ENCODE data around the gene LDLRAD3. TPM values are rescaled to one million over a fixed set of nuclear protein-coding genes. Genes with fewer than 3 reads are reported as not detected.

The LDLRAD3 gene
- polyA plus RNA-seq, 3 donors, result 7.3 to 14.1 (median 10.4) TPM

- no peaks in the 10 kb centered on the region for H3K36me3 ChIP-seq (replicated peaks in 1 of 2; ENCODE audit: control insufficient read depth in 1 of 2, insufficient read depth in 2 of 2, low read length in 2 of 2)
- H3K4me1 Mint-ChIP-seq, result peaks cover 40% of the 10 kb centered on the region
- DNase-seq, result no peak
- WGBS (ENCODE audit: insufficient coverage), result 100% methylated on average over 2 of the region's 3 CpGs
- no peak overlapping the region for H3K4me3 ChIP-seq (replicated peaks in 1 of 3; ENCODE audit: low read depth in 2 of 3, low read length in 3 of 3)
- intact Hi-C loops (cut with micrococcal nuclease), result no loop called here
- no peak overlapping the region for H2AFZ ChIP-seq (ENCODE audit: insufficient read depth, low read depth, low read length, poor library complexity, severe bottlenecking)
- no peak overlapping the region for H3K27ac Mint-ChIP-seq
- peaks cover 3 to 5% (median 5%) of the 10 kb centered on the region in 3 donors for H3K27me3 Mint-ChIP-seq (ENCODE audit: low read depth in 3 of 3)
- H3K4me2 ChIP-seq (replicated peaks; ENCODE audit: extremely low read depth, low read length, poor library complexity, severe bottlenecking), result no peak overlapping the region
- H3K27me3 ChIP-seq (ENCODE audit: control insufficient read depth in 2 of 2, insufficient read depth in 2 of 2, low read length in 2 of 2), result no peaks in the 10 kb centered on the region
- H3K27ac ChIP-seq (ENCODE audit: low read depth in 1 of 2, low read length in 2 of 2), result no peak overlapping the region
- peaks cover 24% of the 10 kb centered on the region for H4K20me1 ChIP-seq (ENCODE audit: insufficient read depth, low read length)
- peaks cover 6 to 8% of the 10 kb centered on the region in 2 donors for H3K36me3 Mint-ChIP-seq
- no peak for TF ChIP-seq CTCF (IDR thresholded peaks at IDR 0.05)
- no peak overlapping the region for H3K4me3 Mint-ChIP-seq
- peaks cover 6 to 18% (median 11%) of the 10 kb centered on the region in 7 donors for H3K9me3 Mint-ChIP-seq
- H3K9ac ChIP-seq (ENCODE audit: insufficient read depth, low read length, poor library complexity, severe bottlenecking), result no peak overlapping the region
- no peaks in the 10 kb centered on the region for H3K79me2 ChIP-seq (ENCODE audit: insufficient read depth, low read length)
- H3K9me3 ChIP-seq (replicated peaks in 1 of 2; ENCODE audit: control insufficient read depth in 1 of 2, insufficient read depth in 1 of 2, low read length in 2 of 2), result no peaks in the 10 kb centered on the region
- peaks cover 20 to 26% of the 10 kb centered on the region in 2 donors for H3K4me1 ChIP-seq (ENCODE audit: control insufficient read depth in 1 of 2, insufficient read depth in 2 of 2, low read length in 2 of 2)
Observed at GRCh38 chr11:35990816-35991215, 47.0 kb downstream of the LDLRAD3 start.

DNA sequence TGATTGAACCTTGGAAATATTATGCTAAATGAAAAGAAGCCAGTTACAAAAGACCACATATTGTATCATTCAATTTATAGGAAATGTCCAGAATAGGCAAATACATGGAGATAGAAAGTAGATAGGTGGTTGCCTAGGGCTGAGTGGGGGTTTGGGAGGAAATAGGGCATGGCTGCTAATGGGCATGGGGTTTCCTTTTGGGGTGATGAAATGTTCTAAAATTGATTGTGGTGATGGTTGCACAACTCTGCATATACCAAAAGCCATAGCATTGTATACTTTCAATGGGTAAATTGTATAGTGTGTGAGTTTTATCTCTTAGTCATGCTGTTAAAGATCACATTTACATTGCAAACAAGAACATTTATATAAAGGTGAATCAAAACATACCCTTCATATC lies 48.7 kb downstream of the LDLRAD3 start:
- peaks cover 3 to 5% (median 5%) of the 10 kb centered on the region in 3 donors for H3K27me3 Mint-ChIP-seq (ENCODE audit: low read depth in 3 of 3)
- no peak for DNase-seq
- TF ChIP-seq CTCF (IDR thresholded peaks at IDR 0.05), result no peak
- Histone ChIP-seq H3K4me2 (replicated peaks; ENCODE audit: extremely low read depth, low read length, poor library complexity, severe bottlenecking) (no peak overlapping the region), H3K27ac (ENCODE audit: low read depth in 1 of 2, low read length in 2 of 2) (no peak overlapping the region), H3K9ac (ENCODE audit: insufficient read depth, low read length, poor library complexity, severe bottlenecking) (no peak overlapping the region), H3K4me3 (replicated peaks in 1 of 3; ENCODE audit: low read depth in 2 of 3, low read length in 3 of 3) (peak overlapping the region in 1 of 3 experiments; percentile 26), H3K9me3 (replicated peaks in 1 of 2; ENCODE audit: control insufficient read depth in 1 of 2, insufficient read depth in 1 of 2, low read length in 2 of 2) (no peaks in the 10 kb centered on the region), H3K27me3 (ENCODE audit: control insufficient read depth in 2 of 2, insufficient read depth in 2 of 2, low read length in 2 of 2) (no peaks in the 10 kb centered on the region), H2AFZ (ENCODE audit: insufficient read depth, low read depth, low read length, poor library complexity, severe bottlenecking) (no peak overlapping the region), H3K36me3 (replicated peaks in 1 of 2; ENCODE audit: control insufficient read depth in 1 of 2, insufficient read depth in 2 of 2, low read length in 2 of 2) (no peaks in the 10 kb centered on the region), H3K4me1 (ENCODE audit: control insufficient read depth in 1 of 2, insufficient read depth in 2 of 2, low read length in 2 of 2) (peaks cover 20 to 26% of the 10 kb centered on the region in 2 donors), H3K79me2 (ENCODE audit: insufficient read depth, low read length) (no peaks in the 10 kb centered on the region), H4K20me1 (ENCODE audit: insufficient read depth, low read length) (peaks cover 10% of the 10 kb centered on the region)
- no peak overlapping the region for H3K4me3 Mint-ChIP-seq
- peaks cover 8% of the 10 kb centered on the region in 2 donors for H3K36me3 Mint-ChIP-seq
- no peak overlapping the region for H3K27ac Mint-ChIP-seq
- peaks cover 41% of the 10 kb centered on the region for H3K4me1 Mint-ChIP-seq
- peaks cover 6 to 18% (median 11%) of the 10 kb centered on the region in 7 donors for H3K9me3 Mint-ChIP-seq
- intact Hi-C loops (cut with micrococcal nuclease), result no loop called here
